HepG2 (cell line): ENCODE data around the gene PIGC. TPM values are rescaled to one million over a fixed set of nuclear protein-coding genes. Genes with fewer than 3 reads are reported as not detected.

Source experiments
- CENPX ChIP-seq: sonication (generic); formaldehyde crosslinking; IDR thresholded peaks from 2 replicates; pipeline ENCODE4 v1.9.0; 2021; ENCODE audit warnings: mild to moderate bottlenecking, missing genetic modification reagents, moderate library complexity
- HDAC2 ChIP-seq: sonication (generic); formaldehyde crosslinking; IDR thresholded peaks from 2 replicates; pipeline ENCODE4 v1.4.0; 2020; ENCODE audit warnings: missing genetic modification reagents
- KDM6A ChIP-seq: IDR thresholded peaks from 2 replicates; pipeline ENCODE4 v1.6.1; 2016; ENCODE audit warnings: low read depth
- KLF11 ChIP-seq: IDR thresholded peaks from 2 replicates; pipeline ENCODE4 v1.6.1; 2016; ENCODE audit warnings: missing compliant biosample characterization
- MAFK ChIP-seq, 2 experiments: IDR thresholded peaks in 1 of 2; conservative IDR thresholded peaks in 1 of 2; 2 replicates each; pipeline ENCODE4 v1.6.1; 2011; ENCODE audit warnings: improper control_type of control experiment in 2 of 2, low read length in 2 of 2
- PCBP1 ChIP-seq: fragments of 200-400 bp; formaldehyde crosslinking; IDR thresholded peaks from 2 replicates; pipeline ENCODE4 v1.6.1; 2017; ENCODE audit warnings: mild to moderate bottlenecking, low read depth, low read length, borderline replicate concordance
- RBAK ChIP-seq: sonication (generic); formaldehyde crosslinking; IDR thresholded peaks from 2 replicates; pipeline ENCODE4 v1.5.1; 2020; ENCODE audit warnings: mild to moderate bottlenecking, missing genetic modification reagents
- REPIN1 ChIP-seq: sonication (generic); formaldehyde crosslinking; IDR thresholded peaks from 2 replicates; pipeline ENCODE4 v1.8.0; 2022; ENCODE audit warnings: missing genetic modification reagents, low read depth, mild to moderate bottlenecking, borderline replicate concordance
- SNAPC2 ChIP-seq: sonication (generic); formaldehyde crosslinking; IDR thresholded peaks from 2 replicates; pipeline ENCODE4 v1.8.1; 2022; ENCODE audit warnings: mild to moderate bottlenecking, missing genetic modification reagents
- SRSF4 ChIP-seq: fragments of 200-400 bp; formaldehyde crosslinking; IDR thresholded peaks from one replicate; pipeline ENCODE4 v1.6.1; 2018; ENCODE audit warnings: mild to moderate bottlenecking, low read depth, low read length, moderate library complexity; ENCODE audit not compliant: poor library complexity, severe bottlenecking
- TAF1 ChIP-seq: sonication (generic); formaldehyde crosslinking; IDR thresholded peaks from 2 replicates; pipeline ENCODE4 v1.4.0; 2020; ENCODE audit warnings: missing genetic modification reagents
- U2AF1 ChIP-seq: fragments of 200-400 bp; formaldehyde crosslinking; optimal IDR thresholded peaks from 2 replicates; pipeline ENCODE3; 2017; ENCODE audit warnings: mild to moderate bottlenecking, low read depth, low read length
- ZHX2 ChIP-seq, 2 experiments: sonication (generic) in 1 of 2; formaldehyde crosslinking in 1 of 2; IDR thresholded peaks; 2 replicates each; pipeline versions ENCODE4 v1.6.1 to v1.9.0; 2014 to 2022; ENCODE audit warnings: antibody characterized with exemption in 1 of 2, borderline replicate concordance in 1 of 2, inconsistent platforms in 1 of 2, low read depth in 1 of 2, missing genetic modification reagents in 1 of 2
- ZIK1 ChIP-seq: sonication (generic); formaldehyde crosslinking; IDR thresholded peaks from 2 replicates; pipeline ENCODE4 v1.5.0; 2020; ENCODE audit warnings: mild to moderate bottlenecking, low read depth, missing genetic modification reagents, borderline replicate concordance
- ZNF260 ChIP-seq: sonication (generic); formaldehyde crosslinking; IDR thresholded peaks from 2 replicates; pipeline ENCODE4 v1.4.0; 2020; ENCODE audit warnings: missing genetic modification reagents, low read depth, mild to moderate bottlenecking, borderline replicate concordance
- ZNF547 ChIP-seq: sonication (generic); formaldehyde crosslinking; IDR thresholded peaks from 2 replicates; pipeline ENCODE4 v1.5.1; 2020; ENCODE audit warnings: mild to moderate bottlenecking, missing genetic modification reagents
- polyA plus RNA-seq, 8 experiments: library from polyadenylated mRNA; depleted of rRNA in 3 of 8; stranded (reverse) in 7 of 8; unstranded in 1 of 8; fragments of >200 nt; fragmentation: Illumina TruSeq in 4 of 8; extraction: Trizol in 4 of 8; gene quantifications; 2 replicates each; pipeline versions ENCODE4 v1.2.1 to v1.2.3, GENCODE V29; 2011 to 2016; ENCODE audit warnings: low read depth in 4 of 8, missing spikeins in 1 of 8, mixed read lengths in 1 of 8; ENCODE audit not compliant: insufficient read depth in 1 of 8
- total RNA-seq, 5 experiments: library from RNA; depleted of rRNA; stranded (reverse); fragments of >200 nt; fragmentation: Illumina TruSeq; extraction: Trizol; gene quantifications; 2 replicates each; pipeline ENCODE4 v1.2.3, GENCODE V29; 2016; ENCODE audit warnings: low read depth in 1 of 5
- TF ChIP-seq, protein P1 (sequence below): IDR thresholded peaks from 2 replicates; pipeline ENCODE4 v1.4.0; 2020; ENCODE audit warnings: mild to moderate bottlenecking, missing genetic modification reagents
- TF ChIP-seq, protein P2 (sequence below): sonication (generic); formaldehyde crosslinking; conservative IDR thresholded peaks from 2 replicates; pipeline ENCODE4 v1.4.0; 2020; ENCODE audit warnings: missing genetic modification reagents

Gene PIGC
- total and polyA plus RNA-seq, 2 of the 13 experiments (the other 11 are each of a cell fraction or from before 2014, with no cell fraction given) = 26.7 to 29.5 TPM

DNA sequence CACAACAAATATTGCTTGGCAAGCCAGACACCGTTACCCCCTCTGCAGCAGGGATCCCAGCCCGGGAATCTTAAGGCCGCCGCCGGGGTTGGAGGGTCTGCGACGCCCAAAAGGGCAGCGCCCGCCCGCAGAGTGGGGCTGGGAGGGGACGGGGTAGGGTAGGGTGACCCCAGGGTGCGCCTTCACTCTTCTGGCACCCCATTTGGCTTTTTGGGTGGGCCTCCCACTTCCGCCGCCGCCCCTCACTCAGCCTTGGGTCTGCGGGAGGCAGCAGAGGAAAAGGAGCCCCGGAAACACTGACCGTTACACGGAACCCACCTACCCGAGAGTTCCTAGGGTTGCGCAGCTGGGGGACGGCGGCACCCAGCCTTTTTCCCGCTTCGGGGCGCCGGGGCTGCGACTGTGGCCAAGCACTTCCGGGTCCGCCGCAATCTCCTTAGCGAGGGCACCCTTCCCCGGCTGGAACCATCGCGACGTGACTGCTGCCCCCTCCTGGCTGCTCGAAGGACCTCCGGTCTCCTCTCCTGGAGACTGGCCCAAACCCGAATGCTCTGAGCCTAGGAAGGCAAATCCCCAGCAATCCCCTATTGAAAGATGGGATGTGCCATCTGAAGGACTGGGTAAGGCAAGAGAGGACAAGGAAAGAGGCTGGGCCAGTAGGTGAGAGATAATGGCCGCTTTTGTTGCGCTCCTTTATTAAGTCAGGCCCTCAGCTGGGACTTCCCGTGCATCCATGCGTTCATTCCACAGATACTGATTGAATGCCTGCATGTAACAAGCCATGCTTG, at the start of gene PIGC (continued):
- no peak; the same call in 1 of the 2 replicates for TF ChIP-seq ZHX2 (IDR thresholded peaks at IDR 0.05; ENCODE audit: low read depth)
- TF ChIP-seq ZHX2 (CRISPR knock-in tag; IDR thresholded peaks at IDR 0.05; ENCODE audit: borderline replicate concordance) = no peak
- TF ChIP-seq KDM6A (CRISPR knock-in tag) = no peak
- TF ChIP-seq TAF1 (CRISPR knock-in tag) = peak; percentile 80
- no peak for TF ChIP-seq SNAPC2 (CRISPR knock-in tag)
- TF ChIP-seq RBAK (CRISPR knock-in tag) = no peak
- TF ChIP-seq CENPX (CRISPR knock-in tag) = no peak
- TF ChIP-seq PCBP1 = peak; percentile 85; the same call in 1 of the 2 replicates
- no peak for TF ChIP-seq U2AF1
- 0 out of 2 replicates have a peak, but pooled peaks have one; percentile 69 for TF ChIP-seq ZIK1 (CRISPR knock-in tag)
- peak; percentile 79; the same call in 1 of the 2 replicates for TF ChIP-seq REPIN1 (CRISPR knock-in tag)
- TF ChIP-seq HDAC2 (CRISPR knock-in tag) = peak; percentile 78
- no peak for TF ChIP-seq KLF11 (CRISPR knock-in tag)
- TF ChIP-seq, protein P1, sequence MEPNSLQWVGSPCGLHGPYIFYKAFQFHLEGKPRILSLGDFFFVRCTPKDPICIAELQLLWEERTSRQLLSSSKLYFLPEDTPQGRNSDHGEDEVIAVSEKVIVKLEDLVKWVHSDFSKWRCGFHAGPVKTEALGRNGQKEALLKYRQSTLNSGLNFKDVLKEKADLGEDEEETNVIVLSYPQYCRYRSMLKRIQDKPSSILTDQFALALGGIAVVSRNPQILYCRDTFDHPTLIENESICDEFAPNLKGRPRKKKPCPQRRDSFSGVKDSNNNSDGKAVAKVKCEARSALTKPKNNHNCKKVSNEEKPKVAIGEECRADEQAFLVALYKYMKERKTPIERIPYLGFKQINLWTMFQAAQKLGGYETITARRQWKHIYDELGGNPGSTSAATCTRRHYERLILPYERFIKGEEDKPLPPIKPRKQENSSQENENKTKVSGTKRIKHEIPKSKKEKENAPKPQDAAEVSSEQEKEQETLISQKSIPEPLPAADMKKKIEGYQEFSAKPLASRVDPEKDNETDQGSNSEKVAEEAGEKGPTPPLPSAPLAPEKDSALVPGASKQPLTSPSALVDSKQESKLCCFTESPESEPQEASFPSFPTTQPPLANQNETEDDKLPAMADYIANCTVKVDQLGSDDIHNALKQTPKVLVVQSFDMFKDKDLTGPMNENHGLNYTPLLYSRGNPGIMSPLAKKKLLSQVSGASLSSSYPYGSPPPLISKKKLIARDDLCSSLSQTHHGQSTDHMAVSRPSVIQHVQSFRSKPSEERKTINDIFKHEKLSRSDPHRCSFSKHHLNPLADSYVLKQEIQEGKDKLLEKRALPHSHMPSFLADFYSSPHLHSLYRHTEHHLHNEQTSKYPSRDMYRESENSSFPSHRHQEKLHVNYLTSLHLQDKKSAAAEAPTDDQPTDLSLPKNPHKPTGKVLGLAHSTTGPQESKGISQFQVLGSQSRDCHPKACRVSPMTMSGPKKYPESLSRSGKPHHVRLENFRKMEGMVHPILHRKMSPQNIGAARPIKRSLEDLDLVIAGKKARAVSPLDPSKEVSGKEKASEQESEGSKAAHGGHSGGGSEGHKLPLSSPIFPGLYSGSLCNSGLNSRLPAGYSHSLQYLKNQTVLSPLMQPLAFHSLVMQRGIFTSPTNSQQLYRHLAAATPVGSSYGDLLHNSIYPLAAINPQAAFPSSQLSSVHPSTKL (CRISPR knock-in tag) = peak; percentile 72
- TF ChIP-seq, protein P2, sequence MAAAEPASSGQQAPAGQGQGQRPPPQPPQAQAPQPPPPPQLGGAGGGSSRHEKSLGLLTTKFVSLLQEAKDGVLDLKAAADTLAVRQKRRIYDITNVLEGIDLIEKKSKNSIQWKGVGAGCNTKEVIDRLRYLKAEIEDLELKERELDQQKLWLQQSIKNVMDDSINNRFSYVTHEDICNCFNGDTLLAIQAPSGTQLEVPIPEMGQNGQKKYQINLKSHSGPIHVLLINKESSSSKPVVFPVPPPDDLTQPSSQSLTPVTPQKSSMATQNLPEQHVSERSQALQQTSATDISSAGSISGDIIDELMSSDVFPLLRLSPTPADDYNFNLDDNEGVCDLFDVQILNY (CRISPR knock-in tag) = no peak; the same call in 1 of the 2 replicates
- TF ChIP-seq MAFK (conservative IDR thresholded peaks at IDR 0.05 in 1 of 2, IDR thresholded peaks at IDR 0.05 in 1 of 2; ENCODE audit: low read length in 2 of 2) = no peak
- TF ChIP-seq SRSF4 = no peak
- no peak for TF ChIP-seq ZNF260 (CRISPR knock-in tag)
- peak; percentile 64; the same call in 1 of the 2 replicates for TF ChIP-seq ZNF547 (CRISPR knock-in tag)
